ENCODE results near the gene NUB1.

- TF ChIP-seq EZH2 (IDR thresholded peaks at IDR 0.05; ENCODE audit: low read length) (no peak), CTCF (optimal IDR thresholded peaks at IDR 0.05 in 1 of 3, IDR thresholded peaks at IDR 0.05 in 1 of 3, conservative IDR thresholded peaks at IDR 0.05 in 1 of 3; ENCODE audit: extremely low read depth in 1 of 3, insufficient read depth in 2 of 3, low read length in 3 of 3) (no peak)
Observed at GRCh38 chr7:151327022-151327421, 14.6 kb upstream of the NUB1 start.
